Measurements from ENCODE around the gene MACROH2A2.

MACROH2A2 gene

GRCh38 chr10:70052462-70053217 is at the start of gene MACROH2A2:
TSS of gene MACROH2A2 (plus strand) at chr10:70052846. CDS start at chr10:70075659, 22,813 bp downstream.
- H3K4me3 ChIP-seq (ENCODE audit: low read depth, low read length) = peak within 1 kb of the TSS; percentile 56
- TF ChIP-seq CTCF (IDR thresholded peaks at IDR 0.05; ENCODE audit: low read depth, low read length) = no peak

DNA sequence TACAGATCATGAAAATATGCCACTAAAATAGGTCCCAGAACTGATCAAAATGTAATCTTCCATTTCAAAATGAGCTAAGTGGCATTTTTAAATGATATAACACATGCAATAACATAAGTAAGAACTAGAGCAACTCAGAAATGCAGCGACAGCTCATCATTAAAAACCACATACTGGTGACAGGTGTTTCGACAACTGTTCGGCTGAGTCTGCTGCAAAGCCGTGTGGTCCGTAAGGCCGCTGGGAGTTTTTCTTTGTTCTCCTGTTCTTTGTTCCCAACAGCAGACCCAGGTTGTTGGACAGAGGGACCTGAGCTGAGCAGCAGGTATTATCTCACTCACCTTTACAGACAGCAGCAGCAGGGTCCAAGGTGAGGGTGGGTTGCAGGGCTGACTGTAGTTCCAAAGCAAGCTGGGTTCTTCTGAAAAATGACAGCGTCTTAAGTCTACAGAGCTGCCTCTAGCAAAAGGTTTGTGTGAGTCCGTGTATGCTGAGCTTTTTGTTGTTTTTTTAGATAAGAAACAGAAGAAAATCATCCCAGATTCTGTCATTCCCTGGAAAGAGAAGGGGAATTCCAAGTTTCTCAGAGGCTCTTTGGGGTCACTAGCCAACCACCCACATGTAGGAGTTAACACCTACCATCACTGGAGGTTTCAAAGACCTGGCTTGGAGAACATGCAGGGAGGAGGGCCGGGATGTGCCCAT is 45.4 kb upstream of the MACROH2A2 start:
- H3K4me3 ChIP-seq (ENCODE audit: low read depth, low read length) = no peak overlapping the region
- TF ChIP-seq CTCF (IDR thresholded peaks at IDR 0.05; ENCODE audit: low read depth, low read length) = no peak

GRCh38 chr10:70031215-70031614 is 21.4 kb upstream of the MACROH2A2 start:
- H3K4me3 ChIP-seq (ENCODE audit: low read depth, low read length) = no peak overlapping the region
- no peak for TF ChIP-seq CTCF (IDR thresholded peaks at IDR 0.05; ENCODE audit: low read depth, low read length)

DNA sequence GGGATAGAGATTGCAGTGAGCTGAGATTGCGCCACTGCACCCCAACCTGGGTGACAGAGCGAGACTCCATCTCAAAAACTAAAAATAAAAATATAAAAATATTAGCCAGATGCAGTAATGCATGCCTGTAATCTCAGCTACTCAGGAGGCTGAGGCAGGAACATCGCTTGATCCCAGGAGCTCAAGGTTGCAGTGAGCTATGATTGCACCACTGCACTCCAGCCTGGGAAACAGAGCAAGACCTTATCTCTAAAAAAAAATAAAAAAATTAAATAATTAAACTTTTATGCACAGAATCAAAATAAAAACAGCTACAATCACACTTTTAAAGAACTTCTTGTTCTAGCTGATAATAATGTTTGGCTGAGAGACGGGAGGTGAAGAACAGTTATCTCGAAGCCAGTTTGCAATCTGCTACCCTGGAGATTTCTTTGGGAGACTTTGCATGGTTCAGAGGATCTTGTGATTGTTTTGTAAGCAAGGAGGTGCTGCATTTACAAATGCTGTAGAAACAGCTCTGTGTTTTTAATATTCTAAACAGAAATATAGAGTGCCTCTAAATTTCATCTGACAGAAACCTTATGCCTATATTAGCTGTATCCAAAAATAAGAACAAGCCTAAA is 19.9 kb upstream of the MACROH2A2 start:
- H3K4me3 ChIP-seq (ENCODE audit: low read depth, low read length) = no peak overlapping the region
- no peak for TF ChIP-seq CTCF (IDR thresholded peaks at IDR 0.05; ENCODE audit: low read depth, low read length)

- TF ChIP-seq CTCF (IDR thresholded peaks at IDR 0.05; ENCODE audit: low read depth, low read length) = no peak
- no peak overlapping the region for H3K4me3 ChIP-seq (ENCODE audit: low read depth, low read length)
These were observed 18.4 kb upstream of the MACROH2A2 start for GRCh38 chr10:70034232-70034631.

- TF ChIP-seq CTCF (IDR thresholded peaks at IDR 0.05; ENCODE audit: low read depth, low read length) = no peak
- no peak overlapping the region for H3K4me3 ChIP-seq (ENCODE audit: low read depth, low read length)
These were observed 17.1 kb upstream of the MACROH2A2 start for GRCh38 chr10:70035531-70035930.

GRCh38 chr10:70038923-70039322 is 13.7 kb upstream of the MACROH2A2 start:
- no peak for TF ChIP-seq CTCF (IDR thresholded peaks at IDR 0.05; ENCODE audit: low read depth, low read length)

More at GRCh38 chr10:70038923-70039322, 13.7 kb upstream of the MACROH2A2 start:
- no peak overlapping the region for H3K4me3 ChIP-seq (ENCODE audit: low read depth, low read length)
